CD4-positive, alpha-beta T cell treated with Interleukin-21 for 1 hour (primary cell): ENCODE measurements around the gene ZNF665.
"Not testable (repeated sequence)": the region's sequence is repeated elsewhere in the genome, so short reads cannot be mapped to it uniquely, and the experiment has no call there.

Experiments
- DNase-seq: peaks from one replicate; pipeline ENCODE4 v3.0.0-alpha.2; 2020

Gene ZNF665

DNA sequence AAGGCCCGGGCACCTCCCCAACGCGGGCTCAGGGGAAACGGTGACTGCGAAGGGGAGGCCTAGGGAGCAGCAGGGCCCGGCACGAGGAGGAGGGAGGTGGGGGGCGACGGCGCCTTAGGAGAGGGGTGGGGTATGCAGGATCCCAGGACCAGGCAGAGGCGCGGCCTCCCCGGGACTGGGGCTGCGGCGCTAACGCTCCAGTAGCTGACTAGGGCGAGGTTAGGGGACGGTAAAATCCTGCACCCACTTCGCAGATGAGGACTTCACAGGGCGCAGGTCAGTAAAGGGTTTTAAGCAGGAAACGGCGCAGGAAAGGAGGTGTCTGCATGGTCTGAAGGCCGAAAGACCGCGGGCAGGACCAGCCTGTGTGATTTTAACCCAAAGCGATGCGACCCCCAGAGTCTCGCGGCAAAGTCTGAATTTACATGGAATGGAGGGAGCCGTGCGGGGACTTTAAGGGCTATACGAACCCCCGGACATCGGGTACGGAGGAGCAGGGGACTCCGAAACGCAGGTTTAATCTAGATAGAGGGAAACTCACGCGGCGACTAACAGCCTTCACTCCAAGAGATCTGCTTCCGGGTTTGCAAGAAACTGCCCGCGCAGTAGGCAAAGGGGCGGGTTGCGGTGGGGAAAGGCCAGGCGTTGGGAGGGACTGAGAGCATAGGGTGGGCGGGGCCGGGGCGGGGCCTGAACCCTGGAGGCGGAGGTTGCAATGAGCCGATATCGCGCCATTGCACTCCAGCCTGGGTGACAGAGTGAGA lies at the start of gene ZNF665:
ZNF665 (minus strand) TSS at position 588 of the 764 bp plus-strand sequence. CDS start 10,460 bp downstream, outside the sequence.
- peak; percentile 86 for DNase-seq

DNA sequence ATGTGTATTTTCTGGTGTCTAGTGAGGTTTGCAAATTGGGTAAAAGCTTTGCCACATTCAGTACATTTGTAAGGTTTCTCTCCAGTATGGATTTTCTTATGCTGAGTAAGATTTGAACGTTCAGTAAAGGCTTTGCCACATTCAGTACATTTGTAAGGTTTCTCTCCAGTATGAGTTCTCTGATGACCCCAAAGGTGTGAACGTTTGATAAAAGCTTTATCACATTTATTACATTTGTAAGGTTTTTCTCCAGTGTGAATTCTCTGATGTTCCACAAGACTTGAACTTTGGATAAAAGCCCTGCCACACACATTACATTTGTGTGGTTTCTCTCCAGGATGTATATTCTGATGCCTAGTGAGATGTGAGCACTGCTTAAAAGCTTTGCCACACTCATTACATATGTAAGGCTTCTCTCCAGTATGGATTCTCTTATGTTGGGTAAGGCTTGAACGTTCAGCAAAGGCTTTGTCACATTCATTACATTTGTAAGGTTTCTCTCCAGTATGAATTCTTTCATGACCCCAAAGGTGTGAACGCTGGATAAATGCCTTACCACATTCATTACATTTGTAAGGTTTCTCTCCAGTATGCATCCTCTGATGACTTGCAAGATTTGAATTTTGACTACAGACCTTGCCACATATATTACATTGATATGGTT lies 44.1 kb upstream of the ZNF665 start:
- DNase-seq: no peak

DNA sequence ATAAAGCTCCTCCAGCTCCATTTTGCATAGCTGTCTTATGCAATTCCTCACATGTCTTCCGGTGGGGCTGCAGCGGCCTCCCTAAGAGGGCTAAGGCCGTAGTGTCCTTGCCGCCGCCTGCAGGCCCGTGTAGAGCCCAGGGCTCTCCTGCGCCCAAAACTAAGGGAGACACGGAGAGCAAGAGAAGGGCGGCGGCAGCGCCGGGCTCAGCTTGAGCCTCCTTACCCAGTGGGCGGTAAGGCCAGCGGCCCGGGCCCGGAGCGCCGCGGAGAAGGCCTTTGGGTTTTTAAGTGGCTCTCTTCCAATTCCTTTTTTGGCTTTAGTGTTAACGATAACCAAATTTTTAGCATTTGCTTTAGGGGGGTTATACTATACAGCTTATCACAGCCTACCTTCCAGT lies 31.4 kb upstream of the ZNF665 start:
- DNase-seq: no peak

GRCh38 chr19:53222716-53223115 lies 29.6 kb upstream of the ZNF665 start:
- not testable (repeated sequence) for DNase-seq

- no peak for DNase-seq
Measured at GRCh38 chr19:53212703-53213320, 19.7 kb upstream of the ZNF665 start.

DNA sequence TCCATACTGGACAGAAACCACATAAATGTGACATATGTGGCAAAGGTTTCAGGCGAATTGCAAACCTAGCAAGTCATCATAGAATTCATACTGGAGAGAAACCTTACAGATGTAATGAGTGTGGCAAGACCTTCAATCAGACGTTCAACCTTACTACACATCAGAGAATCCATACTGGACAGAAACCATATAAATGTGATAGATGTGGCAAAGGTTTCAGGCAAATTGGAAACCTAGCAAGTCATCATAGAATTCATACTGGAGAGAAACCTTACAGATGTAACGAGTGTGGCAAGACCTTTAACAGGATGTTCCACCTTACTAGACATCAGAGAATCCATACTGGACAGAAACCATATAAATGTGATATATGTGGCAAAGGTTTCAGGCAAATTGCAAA lies 18.4 kb upstream of the ZNF665 start:
- DNase-seq: not testable (repeated sequence)

GRCh38 chr19:53196777-53197396 lies 3.7 kb upstream of the ZNF665 start:
- DNase-seq: peak; percentile 96

DNA sequence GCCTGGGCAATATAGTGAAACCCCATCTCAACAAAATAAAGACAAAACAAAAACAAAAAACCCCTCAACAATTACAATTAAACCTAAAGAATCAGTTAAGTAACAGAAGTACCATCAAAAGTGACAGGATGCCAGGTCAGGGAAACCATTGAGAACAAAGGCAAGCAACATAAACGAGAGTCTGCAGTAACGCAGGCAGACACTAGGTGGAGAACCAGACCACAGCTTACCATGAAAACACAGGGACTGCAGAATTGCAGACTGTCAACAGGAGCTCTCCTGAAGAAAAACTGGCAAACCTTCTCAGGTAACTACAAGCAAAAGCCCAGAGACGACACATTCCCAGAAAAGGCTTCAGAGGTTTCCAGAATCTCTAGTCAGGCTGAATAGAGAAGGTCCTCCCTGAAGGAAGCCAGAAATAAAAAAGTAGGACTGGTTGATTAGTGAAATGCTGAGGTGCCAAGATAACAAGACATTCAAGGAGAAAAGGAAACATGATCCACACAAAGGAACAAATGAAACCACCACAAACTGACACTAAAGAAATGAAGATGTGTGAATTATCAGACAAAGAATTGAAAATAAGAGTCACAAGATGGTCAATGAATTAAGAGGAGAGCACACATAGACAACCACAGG lies 2.2 kb upstream of the ZNF665 start:
- peak; percentile 86 for DNase-seq

DNA sequence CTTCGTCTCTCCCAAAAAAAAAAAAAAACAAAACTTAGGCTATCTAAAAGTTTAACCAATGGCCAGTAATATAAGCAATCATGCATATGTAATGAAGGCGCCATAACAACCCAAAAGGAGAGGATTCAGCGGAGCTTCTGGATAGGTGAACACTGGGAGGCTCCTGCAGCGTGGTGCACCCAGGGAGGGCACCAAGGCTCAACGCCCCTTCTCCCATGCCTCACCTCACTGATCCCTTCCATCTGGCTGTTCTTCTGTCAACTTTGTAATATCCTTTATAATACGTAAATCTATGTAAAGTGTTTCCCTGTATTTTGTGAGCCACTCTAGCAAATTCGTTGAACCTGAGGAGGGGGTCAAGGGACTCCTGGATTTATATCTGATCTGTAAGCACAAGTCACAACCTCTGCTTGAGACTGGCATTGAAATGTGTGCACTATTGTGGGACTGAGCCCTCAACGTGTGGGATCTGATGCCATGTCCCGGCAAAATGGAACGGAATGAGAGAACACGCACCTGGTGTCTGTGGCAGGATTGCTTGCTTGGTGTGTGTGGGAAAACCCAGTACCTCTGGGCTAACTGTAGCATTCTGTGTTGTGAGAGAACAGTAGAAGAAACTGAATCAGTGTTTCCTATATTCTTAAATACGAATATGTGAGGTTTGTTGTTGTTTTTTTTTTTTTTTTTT lies 521 bp upstream of the ZNF665 start:
- no peak for DNase-seq

DNA sequence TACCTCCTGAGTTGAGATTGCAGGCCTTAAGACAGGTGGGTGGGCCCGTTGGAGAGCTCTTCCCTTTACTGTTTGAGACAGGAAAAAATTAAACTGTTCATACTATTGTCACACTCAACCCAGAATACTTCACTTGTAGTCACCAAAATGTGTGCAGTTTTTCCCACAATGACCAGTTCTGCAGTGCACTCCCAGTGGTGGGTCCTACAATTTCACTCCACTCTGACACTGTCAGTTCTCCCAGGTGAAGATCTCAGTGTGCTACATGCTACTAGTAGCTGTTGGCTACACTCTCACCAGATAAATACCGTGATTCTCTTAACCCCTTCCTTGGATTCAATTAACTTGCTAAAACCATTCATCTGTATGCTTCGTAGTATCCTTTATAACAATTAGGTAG lies 2.9 kb downstream of the ZNF665 start:
- no peak for DNase-seq

DNA sequence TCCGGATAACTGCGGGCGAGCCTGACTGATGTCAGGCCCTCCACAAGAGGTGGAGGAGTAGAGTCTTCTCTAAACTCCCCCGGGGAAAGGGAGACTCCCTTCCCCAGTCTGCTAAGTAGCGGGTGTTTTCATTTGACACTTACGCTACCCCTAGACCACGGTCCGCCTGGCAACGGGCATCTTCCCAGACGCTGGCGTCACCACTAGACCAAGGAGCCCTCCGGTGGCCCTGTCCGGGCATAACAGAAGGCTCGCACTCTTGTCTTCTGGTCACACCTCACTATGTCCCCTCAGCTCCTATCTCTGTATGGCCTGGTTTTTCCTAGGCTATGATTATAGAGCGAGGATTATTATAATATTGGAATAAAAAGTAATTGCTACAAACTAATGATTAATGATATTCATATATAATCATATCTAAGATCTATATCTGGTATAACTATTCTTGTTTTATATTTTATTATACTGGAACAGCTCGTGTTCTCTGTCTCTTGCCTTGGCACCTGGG lies 3.4 kb downstream of the ZNF665 start:
- not testable (repeated sequence) for DNase-seq

DNA sequence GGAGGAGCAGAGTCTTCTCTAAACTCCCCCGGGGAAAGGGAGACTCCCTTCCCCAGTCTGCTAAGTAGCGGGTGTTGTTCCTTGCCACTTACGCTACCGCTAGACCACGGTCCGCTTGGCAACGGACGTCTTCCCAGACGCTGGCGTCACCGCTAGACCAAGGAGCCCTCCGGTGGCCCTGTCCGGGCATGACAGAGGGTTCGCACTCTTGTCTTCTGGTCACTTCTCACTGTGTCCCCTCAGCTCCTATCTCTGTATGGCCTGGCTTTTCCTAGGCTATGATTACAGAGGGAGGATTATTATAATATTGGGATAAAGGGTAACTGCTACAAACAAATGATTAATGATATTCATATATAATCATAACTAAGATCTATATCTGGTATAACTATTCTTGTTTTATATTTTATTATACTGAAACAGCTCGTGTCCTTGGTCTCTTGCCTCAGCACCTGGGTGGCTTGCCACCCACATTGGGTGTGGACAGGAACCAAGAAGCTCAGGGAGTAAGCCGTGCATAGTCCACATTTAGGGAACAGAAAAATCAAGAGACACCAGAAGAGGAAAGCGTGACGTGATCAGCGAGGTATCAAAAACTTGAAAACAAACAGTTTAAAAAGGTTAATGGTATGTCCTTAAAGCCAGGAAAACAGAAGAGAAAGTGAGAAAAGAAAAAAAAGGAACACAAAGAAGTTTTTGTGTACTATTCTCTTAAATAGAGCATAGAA lies 7.8 kb downstream of the ZNF665 start:
- not testable (repeated sequence) for DNase-seq

- DNase-seq: no peak
Measured at GRCh38 chr19:53183146-53183764, 9.9 kb downstream of the ZNF665 start.

DNA sequence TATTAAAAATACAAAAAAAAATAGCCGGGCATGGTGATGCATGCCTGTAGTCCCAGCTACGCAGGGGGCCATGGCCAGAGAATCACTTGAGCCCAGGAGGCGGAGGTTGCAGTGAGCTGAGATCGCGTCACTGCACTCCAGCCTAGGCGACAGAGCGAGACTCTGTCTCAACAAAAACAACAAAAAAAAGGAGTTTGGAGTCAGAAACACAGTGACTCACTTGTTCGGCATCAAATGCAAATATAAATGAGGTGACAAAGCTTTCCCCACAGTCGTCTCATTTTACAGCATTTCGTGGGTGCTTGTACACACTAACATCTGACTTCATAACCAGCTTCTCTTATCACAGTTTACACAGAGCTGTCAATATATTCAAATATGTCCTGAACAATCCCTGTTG lies 11.0 kb downstream of the ZNF665 start:
- DNase-seq: no peak

DNA sequence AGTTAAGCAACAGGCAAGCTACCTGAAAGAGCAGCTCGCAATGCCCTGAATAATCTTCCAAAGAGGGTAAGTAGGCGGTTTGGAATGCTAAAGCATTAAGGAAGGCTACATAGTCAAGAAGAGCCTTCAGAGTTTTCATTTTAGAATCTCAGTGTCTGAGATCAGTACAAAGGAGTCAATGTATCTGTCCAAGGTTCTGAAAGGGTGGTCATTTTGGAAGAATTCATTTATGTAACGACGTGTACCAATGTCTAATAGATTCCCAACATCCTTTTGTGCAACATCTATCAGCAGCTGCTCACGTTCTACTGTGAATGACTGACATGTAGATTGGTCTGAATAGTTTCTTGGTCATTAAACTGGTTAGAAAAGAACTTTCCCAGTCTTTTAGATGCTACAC lies 15.2 kb downstream of the ZNF665 start:
- DNase-seq: no peak

DNA sequence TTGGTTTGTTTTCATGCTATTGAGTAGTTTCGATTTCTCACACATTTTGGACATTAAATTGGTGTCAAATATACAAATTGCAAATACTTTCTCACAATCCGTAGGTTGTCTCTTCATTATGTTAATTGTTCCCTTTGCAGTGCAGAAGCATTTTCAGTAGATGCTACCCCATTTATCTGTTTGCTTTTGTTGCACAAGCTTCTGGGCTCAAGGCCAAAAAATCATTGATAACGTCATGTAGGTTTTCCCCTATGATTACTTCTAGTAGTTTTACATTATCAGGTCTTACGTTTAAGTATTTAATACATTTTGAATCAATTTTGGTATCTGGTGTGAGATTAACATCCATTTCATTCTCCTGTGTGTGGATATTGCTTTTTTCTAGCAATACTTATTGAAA lies 20.3 kb downstream of the ZNF665 start:
- DNase-seq: no peak

DNA sequence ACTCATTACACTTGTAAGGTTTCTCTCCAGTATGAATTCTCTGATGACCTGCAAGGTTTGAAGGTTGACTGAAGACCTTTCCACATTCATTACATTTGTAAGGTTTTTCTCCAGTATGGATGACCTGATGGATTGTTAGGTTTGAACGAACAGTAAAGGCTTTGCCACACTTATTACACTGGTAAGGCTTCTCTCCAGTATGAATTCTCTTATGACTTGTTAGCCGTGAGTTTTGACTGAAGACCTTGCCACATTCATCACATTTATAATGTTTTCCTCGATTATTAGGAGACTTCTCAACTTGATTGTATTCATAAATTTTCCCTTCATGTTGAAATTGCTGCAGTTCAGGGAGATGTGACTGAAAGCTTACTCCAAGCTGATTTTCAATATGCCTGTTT lies 27.5 kb downstream of the ZNF665 start:
- DNase-seq: no peak

DNA sequence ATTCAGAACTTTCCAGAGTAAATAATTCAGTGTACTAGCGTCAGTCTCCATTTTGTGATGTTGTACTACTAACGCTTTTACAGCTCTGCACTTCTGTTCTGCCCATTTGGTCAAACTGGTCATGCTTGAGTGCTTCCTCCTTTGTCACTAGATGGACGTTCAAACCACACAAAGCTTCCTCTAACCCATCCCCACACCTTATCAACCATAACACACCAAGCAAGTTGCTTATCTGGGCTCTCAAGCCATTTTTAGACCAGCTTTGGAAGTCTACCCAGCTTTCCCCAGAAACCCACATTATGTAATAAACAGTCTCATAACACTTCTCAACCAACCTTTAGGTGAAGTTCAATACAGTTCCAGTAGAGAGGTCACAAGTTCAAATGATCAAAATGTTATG lies 32.0 kb downstream of the ZNF665 start:
- DNase-seq: no peak

DNA sequence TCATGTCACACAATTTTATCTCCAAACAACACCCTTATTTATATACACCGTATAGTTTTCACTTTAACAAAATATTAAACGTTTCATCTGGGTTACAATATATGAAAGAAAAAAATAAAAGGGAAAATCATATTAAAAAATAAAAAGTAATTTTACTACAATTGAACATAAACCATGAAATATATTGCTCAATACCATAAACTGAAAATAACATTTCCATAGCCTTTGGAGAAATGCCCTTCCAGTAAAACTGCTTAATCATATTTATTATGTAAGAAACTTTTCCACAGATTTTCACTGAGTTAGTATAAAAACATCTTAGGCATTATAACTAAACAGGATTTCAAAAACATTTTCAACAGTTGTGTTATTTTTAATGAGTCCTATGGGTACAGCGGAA lies 32.8 kb downstream of the ZNF665 start:
- no peak for DNase-seq

- DNase-seq: peak; percentile 39
Measured at GRCh38 chr19:53158119-53158656, 35.0 kb downstream of the ZNF665 start.

GRCh38 chr19:53157626-53158025 lies 35.5 kb downstream of the ZNF665 start:
- no peak for DNase-seq
